ENCODE measurements around the gene HLA-DPB1. TPM values are rescaled to one million over a fixed set of nuclear protein-coding genes. Genes with fewer than 3 reads are reported as not detected.
A peak's percentile ranks its signal among the peaks of the same experiment; 100 is the strongest.

Gene HLA-DPB1
- total RNA-seq, 1 experiment from 2014 or later, result not detected

DNA sequence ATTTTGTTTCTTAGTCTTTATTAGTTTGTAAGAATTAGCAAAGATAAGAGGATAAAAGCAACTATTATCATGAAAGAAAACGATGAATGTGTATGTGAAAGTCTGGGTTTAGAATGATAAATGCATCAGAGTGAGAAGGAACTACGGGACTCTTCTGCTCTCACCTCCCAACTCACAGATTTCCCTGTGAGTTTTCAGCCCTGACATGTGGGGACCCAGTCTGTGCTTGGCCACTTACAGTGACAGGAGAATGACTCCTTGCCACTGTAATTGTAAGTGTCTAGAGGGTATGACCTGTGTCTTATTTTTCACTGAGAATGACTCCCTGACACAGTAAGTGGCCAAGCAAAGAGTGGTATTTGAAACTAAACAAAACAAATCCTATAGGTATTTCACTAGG lies 4.9 kb upstream of the HLA-DPB1 start:
- DNase-seq (ENCODE audit: low spot score), result no peak

DNA sequence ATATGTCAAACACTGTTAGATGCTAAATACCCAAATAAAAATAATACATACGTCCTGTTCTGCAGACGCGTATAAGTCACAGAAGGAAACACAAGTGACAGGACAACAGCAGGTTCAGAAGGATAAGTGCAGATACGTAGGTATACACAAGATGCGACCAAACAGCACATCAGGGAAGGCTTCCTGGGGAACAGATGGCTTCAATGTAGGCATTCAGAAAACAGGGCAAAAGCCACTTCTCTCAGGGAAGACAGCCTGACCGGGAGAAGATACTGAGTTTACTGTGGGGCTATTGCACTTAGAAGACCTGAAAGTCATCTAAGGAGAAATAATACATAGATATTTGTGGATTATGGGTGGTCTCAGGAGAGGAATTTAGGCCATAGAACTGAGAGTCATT lies 4.2 kb upstream of the HLA-DPB1 start:
- DNase-seq (ENCODE audit: low spot score), result no peak

DNA sequence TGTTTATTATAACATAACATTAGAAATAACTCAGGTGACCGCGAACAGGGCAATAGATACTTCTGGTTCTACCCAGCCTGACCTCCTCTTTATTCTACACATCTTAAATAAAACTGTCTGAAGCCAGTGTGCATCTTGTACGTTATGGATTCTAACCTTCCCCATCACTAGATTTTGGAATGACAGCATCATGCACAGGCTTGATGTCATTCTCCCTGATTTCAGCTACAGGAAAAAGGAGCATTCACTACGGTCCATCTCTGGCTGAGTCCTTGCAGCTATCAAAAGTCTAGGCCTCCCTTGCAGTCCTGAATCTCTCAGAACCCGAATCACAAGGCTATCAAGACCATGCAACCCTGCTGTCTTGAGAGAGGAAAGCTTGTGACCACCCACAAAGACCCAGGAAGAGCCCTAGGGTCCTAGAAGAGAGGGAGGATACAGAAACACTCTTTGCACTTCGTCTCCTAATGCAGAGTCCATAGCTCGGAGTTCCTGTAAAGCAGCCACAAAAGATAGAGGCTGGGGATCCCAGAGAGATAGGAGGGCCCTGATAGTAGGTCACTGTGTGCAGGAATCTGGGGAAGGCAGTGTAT lies 3.2 kb upstream of the HLA-DPB1 start:
- DNase-seq (ENCODE audit: low spot score), result no peak

DNA sequence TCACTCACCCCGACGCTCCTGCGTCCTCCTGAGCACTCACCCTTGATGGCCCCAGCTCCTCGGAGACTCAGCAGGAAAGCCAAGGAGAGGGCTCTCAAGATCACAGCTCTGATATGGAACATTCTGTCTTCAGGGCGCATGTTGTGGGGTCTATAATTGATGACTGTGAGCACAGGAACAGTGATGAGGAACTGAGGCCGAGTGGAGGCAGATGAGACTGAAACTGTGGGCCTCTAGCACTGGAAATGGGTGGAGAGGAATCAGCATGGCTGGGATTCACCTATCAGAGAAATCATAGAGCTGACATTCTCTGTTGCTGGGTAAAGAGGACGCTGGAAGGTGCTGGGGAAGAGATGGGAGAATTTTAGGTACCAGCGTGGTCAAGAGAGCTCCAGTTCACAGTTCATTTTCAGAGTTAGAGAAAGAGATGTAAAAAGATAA lies 2.3 kb upstream of the HLA-DPB1 start, which contains the start of gene HLA-DPA1:
TSS of gene HLA-DPA1 (minus strand) at position 219 of the 441 bp plus-strand sequence.
- peak; percentile 20 for DNase-seq (ENCODE audit: low spot score)

DNA sequence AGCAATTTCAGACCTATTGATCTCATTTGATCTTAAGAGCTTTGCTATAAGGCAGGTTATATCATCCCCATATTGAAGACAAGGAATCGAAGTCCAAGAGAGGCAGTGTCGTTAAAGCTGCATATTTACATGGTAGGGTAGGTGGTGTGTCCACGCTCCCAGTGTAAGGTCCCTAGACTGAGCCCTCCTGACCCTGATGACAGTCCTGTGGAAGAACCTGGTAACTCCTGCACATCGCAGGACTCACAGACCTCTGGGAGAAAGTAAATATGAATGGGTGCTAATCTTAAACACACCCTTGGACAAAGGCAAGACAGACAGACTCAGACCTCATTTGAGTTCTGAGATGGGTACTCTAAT lies 602 bp upstream of the HLA-DPB1 start:
- no peak for DNase-seq (ENCODE audit: low spot score)

DNA sequence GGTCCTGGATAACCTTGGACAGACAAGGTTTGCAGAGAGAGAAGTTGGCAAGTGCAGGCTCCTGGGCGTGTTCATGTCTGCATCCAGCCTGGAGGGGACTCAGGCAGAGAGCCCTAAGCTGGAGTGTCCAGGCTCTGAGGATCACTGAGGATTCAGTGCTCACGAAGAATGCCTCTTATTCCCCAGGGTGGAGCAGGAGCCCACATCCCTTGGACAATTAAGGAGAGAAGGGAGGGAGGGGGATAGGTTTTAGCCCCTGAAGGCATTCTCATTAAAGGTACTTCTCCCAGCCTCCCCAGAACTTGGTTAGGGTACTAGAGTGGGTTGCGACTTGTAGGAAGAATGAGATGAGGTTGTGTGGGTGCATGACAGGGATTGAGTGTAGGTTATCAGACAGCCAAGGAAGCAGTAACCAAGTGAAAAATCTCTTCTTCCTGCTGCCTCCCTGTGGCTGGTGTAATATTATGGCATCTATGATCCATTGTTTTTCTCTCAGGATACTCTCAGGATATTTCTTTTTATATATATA lies 680 bp downstream of the HLA-DPB1 start:
- DNase-seq (ENCODE audit: low spot score), result no peak

DNA sequence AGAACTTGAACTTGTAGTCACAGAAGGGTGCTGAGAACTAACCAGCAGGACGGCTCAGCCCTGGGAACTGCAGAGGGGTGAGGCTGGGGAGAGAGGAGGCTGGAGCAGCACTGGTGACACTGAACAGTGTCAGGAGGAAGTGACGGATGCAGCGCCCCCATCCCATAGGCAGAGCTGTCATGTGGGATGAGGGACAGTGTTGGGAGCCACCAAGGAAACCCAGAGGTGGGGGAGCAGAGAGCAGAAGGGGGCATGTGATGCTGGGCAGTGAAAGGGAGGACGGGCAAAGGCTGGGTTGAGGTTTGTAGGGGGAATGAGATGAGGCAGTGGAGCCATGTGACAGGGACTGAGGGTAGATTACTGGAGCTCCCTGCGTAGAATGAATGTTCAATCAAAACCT lies 2.1 kb downstream of the HLA-DPB1 start:
- no peak for DNase-seq (ENCODE audit: low spot score)

DNA sequence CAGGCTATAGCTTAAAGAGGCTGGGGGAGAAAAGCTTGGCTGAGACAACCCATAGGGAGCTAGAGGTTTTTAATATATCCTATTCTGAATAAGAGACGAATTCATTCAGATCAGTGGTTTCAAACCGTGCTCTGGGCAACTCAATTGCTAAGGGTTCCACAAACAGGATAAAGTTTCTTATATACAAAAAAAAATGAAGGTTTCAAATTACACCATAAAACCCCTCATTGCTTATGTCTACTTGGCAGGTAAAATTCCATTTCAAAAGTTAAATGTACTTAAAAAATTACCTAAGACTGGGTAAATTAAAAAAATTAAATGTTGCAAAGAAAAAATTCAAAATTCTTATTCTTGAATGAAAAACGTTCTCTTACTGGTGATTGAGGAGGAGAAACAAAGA lies 2.7 kb downstream of the HLA-DPB1 start:
- DNase-seq (ENCODE audit: low spot score), result no peak

DNA sequence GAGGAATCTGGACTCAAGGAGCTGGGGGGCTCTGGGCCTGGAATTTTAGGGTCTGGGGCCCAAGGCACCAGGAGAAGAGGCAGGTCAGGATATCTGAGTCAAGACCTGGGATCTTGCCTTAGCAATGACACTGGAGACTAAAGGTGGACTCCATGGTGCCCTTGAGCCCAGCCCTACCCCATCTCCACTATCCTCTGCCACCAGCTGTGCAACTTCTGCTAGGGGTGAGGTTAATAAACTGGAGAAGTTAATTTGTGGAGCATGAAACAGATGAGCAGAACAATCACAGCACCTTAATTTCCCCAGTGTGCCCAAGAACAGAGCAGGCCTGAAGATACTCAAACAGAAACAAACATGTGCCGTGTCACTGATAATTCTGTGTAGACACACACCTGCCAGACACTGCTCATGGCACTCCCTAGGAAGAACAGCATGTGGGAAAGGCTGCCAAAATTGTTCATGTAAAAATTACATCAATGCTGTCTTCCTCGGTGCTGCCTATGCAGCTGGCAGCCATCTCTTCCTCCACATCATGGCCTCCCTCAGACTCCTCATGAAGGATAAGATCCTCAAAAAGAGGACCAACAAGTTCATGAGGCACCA lies 3.2 kb downstream of the HLA-DPB1 start:
- DNase-seq (ENCODE audit: low spot score), result no peak

DNA sequence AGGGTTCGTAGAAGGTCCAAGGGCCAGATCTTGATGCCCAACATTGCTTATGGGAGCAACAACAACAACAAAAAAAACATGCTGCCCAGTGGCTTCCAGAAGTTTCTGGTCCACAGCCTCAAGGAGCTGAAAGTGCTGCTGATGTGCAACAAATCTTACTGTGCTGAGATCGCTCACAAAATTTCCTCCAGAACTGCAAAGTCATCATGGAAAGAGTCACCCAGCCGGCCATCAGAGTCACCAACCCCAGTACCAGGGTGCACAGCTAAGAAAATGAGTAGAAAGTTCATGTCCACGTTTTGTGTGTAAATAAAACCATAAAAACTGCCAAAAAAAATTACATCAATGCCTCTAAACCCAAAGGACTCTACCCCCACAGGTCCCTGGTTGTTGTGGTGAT lies 3.8 kb downstream of the HLA-DPB1 start:
- DNase-seq (ENCODE audit: low spot score), result no peak

DNA sequence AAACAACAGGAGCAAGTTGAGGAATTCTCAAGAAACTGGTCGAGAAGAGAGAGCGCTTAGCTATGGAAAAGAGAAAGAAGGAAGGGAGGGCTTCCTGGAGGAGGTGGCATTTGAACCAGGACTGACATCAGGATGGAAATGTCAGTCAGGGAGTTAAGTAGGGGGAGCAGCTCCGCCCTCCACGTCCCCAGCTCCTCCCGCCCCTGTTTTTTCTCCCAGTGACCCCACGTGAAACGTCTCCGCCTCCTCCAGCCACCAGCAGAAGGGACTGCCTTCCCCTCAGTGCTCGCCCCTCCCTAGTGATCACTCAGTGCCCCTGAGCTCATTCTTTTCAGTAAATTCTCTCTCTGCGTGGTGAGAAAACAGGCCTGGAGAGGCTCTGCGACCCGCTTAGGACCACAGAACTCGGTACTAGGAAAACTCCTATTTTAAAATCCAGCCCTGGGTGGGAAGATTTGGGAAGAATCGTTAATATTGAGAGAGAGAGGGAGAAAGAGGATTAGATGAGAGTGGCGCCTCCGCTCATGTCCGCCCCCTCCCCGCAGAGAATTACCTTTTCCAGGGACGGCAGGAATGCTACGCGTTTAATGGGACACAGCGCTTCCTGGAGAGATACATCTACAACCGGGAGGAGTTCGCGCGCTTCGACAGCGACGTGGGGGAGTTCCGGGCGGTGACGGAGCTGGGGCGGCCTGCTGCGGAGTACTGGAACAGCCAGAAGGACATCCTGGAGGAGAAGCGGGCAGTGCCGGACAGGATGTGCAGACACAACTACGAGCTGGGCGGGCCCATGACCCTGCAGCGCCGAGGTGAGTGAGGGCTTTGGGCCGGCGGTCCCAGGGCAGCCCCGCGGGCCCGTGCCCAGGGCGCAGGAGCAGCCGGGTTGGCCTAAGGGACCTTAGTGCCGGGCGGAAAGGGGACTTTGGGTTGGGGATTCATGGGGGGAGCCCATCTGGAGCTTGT lies 4.6 kb downstream of the HLA-DPB1 start:
- DNase-seq (ENCODE audit: low spot score), result no peak

DNA sequence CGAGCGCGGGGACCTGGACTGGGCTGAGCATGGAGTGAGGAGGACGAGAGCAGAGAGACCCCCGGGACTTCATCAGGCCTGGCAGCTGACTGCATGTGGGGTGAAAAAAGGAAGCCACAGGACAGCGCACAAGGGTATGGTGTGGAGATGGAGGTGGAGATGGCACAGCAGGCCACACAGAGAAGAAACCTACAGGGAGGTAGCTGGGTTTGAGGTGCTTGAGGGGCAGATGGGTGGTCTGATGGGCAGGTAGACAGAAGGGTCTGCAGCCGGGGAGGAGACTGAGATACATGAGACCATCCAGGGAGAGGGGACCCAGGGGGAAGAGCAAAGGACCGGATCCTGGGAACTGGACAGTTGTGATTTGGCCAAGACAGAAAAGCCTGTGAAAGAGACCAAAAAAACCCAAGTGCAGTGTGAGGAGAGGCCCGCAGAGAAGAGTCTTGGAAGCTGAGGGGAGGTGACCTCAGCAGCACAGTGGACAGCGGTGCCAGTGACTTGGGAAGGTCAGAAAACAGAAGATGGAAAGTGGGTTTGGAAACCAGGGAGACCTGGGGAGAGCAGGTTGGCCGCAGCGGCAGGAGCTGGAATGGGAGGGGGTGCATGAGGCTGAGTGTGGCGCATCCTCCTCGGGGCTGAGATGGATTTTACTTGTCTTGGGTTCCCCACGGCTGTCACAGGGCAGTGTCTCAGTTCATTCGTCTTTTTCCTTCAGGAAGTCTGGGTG lies 5.5 kb downstream of the HLA-DPB1 start:
- no peak for DNase-seq (ENCODE audit: low spot score)

DNA sequence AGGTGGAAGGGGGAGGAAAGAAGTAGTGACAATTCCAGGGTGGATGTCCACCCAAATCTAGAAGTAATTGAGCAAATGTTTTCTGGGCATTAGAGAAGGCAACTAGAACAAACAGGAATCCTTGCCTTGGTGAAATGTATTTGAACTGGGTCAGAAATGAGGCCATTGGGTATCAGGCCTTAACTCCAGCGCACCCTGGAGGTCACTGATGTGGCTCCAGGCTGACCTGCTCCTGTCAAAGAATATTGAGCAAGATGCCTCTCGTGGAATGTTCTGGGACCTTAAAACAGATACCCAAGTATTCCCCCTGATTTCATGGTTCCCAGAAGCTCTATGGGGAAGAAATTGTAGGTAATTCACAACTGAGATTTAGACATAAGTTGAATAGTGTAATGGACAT lies 6.9 kb downstream of the HLA-DPB1 start:
- DNase-seq (ENCODE audit: low spot score), result peak; percentile 48

DNA sequence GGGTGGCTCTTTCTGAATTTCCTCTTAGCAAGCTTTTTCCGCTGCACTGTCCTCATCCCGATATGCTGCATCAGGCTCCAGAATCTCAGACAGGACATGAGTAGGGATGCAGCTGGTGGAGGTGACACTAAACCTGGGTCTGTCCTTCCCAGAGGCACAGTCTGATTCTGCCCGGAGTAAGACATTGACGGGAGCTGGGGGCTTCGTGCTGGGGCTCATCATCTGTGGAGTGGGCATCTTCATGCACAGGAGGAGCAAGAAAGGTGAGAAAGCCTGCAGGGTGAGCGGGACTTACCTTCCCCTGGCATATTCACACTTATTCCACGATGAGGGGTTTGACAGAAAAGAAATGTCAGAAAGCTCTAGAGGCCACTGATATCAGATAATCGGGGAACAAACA lies 9.8 kb downstream of the HLA-DPB1 start:
- DNase-seq (ENCODE audit: low spot score), result no peak

DNA sequence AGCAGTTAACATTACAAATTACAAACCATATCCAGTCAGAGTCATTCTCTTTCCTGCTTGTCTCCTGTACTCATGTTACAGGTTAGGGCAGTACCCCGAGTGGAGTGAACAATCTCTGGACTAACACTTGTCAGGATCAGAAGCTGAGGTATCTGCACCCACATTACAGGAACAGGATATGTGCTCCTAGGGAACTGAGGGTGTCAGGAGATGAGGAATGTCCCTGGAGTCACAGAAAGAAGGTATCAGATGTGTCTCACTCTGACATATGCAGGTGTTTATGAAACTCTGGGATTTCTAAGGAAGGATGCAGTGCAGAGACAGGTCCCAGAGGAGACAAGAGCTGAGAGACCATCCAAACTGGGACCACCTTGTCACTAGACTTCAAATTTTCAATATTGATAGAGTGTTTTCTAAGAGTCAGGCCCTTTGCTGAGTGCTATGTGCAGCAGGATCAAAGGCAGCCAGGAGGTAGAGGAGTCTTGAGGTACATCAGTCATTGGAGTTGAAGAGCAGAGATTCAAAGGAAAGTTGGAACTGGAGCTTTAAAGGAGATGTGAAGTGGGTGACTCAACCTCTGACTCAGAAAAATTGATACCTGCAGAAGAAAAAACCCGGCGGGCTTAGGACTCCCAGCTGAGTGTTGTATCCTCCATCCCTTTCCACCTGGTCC lies 12.6 kb downstream of the HLA-DPB1 start:
- DNase-seq (ENCODE audit: low spot score), result no peak

DNA sequence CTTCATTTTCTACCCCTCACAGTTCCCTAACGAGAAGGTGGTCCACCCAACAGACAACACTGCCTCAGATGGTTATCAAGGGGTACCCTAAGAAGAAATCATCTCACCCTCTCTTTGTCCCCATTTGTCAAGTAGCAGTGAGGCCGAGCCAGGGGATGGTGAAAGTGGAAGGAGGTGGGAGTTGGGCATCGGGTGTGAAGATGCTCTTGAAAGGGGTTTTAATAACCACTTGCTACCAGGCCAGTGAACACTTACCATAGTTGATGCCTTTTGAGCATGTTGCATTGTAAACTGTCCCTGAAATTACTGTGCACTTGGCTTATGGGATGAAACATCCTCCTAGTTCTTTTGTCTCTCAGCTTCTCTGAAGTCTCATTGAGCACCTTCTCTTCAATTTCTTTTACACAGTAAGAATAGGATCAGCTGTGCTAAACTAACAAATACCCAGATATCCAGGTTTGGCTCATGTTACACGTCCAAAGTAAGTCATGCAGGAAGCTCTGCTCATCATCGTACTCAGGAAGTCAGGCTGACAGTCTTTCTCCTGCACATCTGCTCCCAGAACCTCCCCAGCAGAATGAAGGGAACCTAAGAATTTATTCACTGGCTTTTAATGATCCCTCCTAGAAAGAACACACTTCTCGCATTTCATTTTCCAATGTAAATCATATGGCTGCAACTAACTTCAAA lies 13.3 kb downstream of the HLA-DPB1 start:
- no peak for DNase-seq (ENCODE audit: low spot score)

DNA sequence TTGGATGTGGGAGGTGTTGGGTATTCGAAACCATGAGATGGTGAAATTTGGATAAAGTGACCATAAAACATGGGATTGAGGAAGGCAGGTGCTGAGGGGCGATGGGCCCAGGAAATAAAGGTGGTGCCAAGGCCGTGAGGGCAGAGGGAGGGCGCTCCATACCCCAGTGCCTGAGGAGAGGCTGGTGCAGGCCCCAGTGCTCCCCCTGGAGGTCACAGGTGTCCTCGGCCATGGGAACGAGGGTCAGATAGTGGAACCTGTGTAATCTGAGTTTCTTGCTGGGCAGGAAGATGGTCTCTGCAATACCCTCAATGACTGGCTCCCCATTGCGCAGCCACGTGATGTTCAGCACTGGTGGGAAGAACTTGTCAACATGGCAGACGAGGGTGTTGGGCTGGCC lies 16.2 kb downstream of the HLA-DPB1 start:
- peak; percentile 31 for DNase-seq (ENCODE audit: low spot score)

DNA sequence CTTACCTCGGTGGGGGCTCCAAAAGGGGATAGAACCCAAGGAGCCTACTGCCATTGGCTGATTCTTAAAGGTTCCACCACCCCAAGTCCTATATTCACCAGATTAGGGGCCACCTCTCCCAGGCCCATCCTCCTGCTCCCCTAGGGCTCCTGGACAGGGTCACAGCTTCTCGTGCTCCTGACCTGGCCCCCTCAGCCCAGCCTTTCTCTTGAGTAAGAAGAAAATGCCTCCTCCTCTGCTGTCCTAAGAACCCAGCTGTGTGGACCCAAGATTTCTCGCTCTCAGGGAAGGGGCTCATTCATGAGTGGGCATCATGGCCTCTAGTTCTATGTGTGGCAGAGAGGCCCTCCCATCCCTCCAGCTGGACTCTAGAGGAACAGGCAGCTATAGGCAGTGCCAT lies 16.6 kb downstream of the HLA-DPB1 start:
- DNase-seq (ENCODE audit: low spot score), result no peak

DNA sequence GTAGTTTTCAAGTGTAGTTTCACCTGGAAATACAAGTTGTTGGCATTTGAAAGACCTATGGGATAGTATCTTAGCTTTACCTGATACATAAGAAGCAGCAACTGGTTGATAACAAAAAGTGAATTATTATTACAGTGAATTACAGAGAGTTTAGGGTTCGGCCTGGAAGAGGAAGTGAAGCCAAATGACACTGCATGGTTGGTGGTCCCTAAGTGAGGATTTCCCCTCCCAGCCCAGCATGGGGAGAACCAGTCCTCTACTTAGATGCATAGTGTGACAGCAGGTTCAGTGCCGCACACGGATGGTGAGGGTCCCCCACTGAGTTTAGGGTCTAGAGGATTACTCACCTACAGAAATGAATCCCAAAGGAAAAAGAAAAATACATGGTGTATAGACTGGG lies 18.1 kb downstream of the HLA-DPB1 start:
- DNase-seq (ENCODE audit: low spot score), result no peak

DNA sequence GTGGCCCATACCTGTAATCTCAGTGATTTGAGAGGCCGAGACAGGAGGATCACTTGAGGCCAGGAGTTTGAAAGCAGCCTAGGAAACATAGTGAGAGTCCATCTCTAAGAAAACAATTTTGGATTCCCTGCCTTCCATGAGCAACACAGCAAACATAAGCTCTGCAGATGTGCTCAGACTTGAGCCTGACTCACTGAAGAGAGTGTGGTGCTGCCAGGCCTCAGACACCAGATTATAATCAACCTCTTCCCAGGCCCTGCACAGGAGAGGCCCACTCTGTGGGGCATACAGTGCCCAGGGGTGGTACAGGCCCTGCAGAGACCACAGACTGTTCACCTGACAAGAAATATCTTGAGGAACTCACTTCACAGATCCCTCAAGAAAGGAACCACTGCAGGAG lies 19.9 kb downstream of the HLA-DPB1 start:
- no peak for DNase-seq (ENCODE audit: low spot score)
